Kidney (tissue), 14 donors: ENCODE data around the gene SYT1. TPM values are rescaled to one million over a fixed set of nuclear protein-coding genes. Genes with fewer than 3 reads are reported as not detected.
A peak's percentile ranks its signal among the peaks of the same experiment; 100 is the strongest.

Source experiments
- DNase-seq, 5 donors: peaks; one replicate each; pipeline ENCODE4 v3.0.0-alpha.2; 2013 to 2020
- FAIRE-seq: peaks from 2 replicates; lab custom pipeline; 2012; peaks lifted over from hg19 to GRCh38; lab: Jason Lieb, UNC
- H3K27ac ChIP-seq, 2 donors: one replicate each; pipeline ENCODE4 v1.7.0; 2013; ENCODE audit warnings: low read depth in 2 of 2, low read length in 2 of 2, inconsistent platforms in 1 of 2
- H3K27me3 ChIP-seq: one replicate; pipeline ENCODE4 v1.7.1; 2013; ENCODE audit warnings: low read length, inconsistent platforms; ENCODE audit not compliant: control insufficient read depth, insufficient read depth
- H3K36me3 ChIP-seq, 3 donors: one replicate each; pipeline versions ENCODE4 v1.7.0 to v1.7.1; 2013; ENCODE audit warnings: low read length in 3 of 3, control low read depth in 1 of 3, inconsistent platforms in 1 of 3; ENCODE audit not compliant: insufficient read depth in 3 of 3, control insufficient read depth in 2 of 3
- H3K4me1 ChIP-seq, 3 donors: one replicate each; pipeline versions ENCODE4 v1.7.0 to v1.7.1; 2013; ENCODE audit warnings: low read length in 3 of 3, inconsistent platforms in 1 of 3, low read depth in 1 of 3; ENCODE audit not compliant: control insufficient read depth in 2 of 3, insufficient read depth in 2 of 3
- H3K4me3 ChIP-seq, 3 donors: one replicate each; pipeline versions ENCODE4 v1.7.0 to v1.8.1; 2013; ENCODE audit warnings: low read length in 3 of 3, control low read depth in 1 of 3, inconsistent platforms in 1 of 3
- H3K9ac ChIP-seq, 3 donors: one replicate each; pipeline versions ENCODE4 v1.7.0 to v1.7.1; 2013; ENCODE audit warnings: low read length in 3 of 3, control low read depth in 1 of 3, inconsistent platforms in 1 of 3
- H3K9me3 ChIP-seq, 3 donors: one replicate each; pipeline versions ENCODE4 v1.7.0 to v1.7.1; 2013; ENCODE audit warnings: low read length in 3 of 3, control low read depth in 1 of 3, inconsistent platforms in 1 of 3; ENCODE audit not compliant: control insufficient read depth in 2 of 3, insufficient read depth in 1 of 3
- intact Hi-C: fragments of 100-400 bp; cut with DNase I; formaldehyde crosslinking; loops from one replicate; pipeline ENCODE4 v1.11.1; 2022
- polyA plus RNA-seq: library from polyadenylated mRNA; stranded (reverse); fragments of 350-450 nt; fragmentation: Illumina TruSeq; extraction: RNeasy Lipid Tissue Mini Kit (QIAGEN cat#74804); gene quantifications from one replicate; pipeline ENCODE4 v1.2.3, GENCODE V29; 2014; ENCODE audit warnings: low read depth, low replicate concordance; ENCODE audit not compliant: insufficient read depth
- total RNA-seq: library from RNA; stranded (reverse); fragmentation: NEBNext Ultra II Directional; extraction: Animal tissue kit (Norgen Biotek cat#: 25700); gene quantifications from one replicate; pipeline ENCODE4 v1.2.1, GENCODE V29; 2021
- TF ChIP-seq, protein P1 (sequence below): IDR thresholded peaks from 3 replicates; pipeline ENCODE4 v1.5.1; 2012; ENCODE audit warnings: mild to moderate bottlenecking, moderate library complexity, borderline replicate concordance; ENCODE audit not compliant: insufficient read depth; ENCODE audit errors: extremely low read depth
- donor health status: control.
- donor health status: control.
- donor health status: control.
- donor health status: control.
- donor health status: control.
- donor health status: DM: yes; HTN: yes; CAD: no.
- donor health status: Normal renal cell carcinoma (clear cell type).

Gene SYT1
- total and polyA plus RNA-seq, 2 donors from 2014 or later, result 0.69 to 1.2 TPM

- Histone ChIP-seq H3K27me3 (no peaks in the 10 kb centered on the region), H3K27ac (no peak overlapping the region), H3K4me1 (no peaks in the 10 kb centered on the region), H3K9me3 (no peaks in the 10 kb centered on the region), H3K36me3 (no peaks in the 10 kb centered on the region), H3K9ac (no peak overlapping the region), H3K4me3 (no peak overlapping the region)
- TF ChIP-seq, protein P1, sequence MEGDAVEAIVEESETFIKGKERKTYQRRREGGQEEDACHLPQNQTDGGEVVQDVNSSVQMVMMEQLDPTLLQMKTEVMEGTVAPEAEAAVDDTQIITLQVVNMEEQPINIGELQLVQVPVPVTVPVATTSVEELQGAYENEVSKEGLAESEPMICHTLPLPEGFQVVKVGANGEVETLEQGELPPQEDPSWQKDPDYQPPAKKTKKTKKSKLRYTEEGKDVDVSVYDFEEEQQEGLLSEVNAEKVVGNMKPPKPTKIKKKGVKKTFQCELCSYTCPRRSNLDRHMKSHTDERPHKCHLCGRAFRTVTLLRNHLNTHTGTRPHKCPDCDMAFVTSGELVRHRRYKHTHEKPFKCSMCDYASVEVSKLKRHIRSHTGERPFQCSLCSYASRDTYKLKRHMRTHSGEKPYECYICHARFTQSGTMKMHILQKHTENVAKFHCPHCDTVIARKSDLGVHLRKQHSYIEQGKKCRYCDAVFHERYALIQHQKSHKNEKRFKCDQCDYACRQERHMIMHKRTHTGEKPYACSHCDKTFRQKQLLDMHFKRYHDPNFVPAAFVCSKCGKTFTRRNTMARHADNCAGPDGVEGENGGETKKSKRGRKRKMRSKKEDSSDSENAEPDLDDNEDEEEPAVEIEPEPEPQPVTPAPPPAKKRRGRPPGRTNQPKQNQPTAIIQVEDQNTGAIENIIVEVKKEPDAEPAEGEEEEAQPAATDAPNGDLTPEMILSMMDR, result no peak
- intact Hi-C loops, result no loop called here
- DNase-seq, result no peak
- FAIRE-seq, result no peak
Observed at GRCh38 chr12:79012636-79013035, 148.1 kb downstream of the SYT1 start.

- FAIRE-seq, result no peak
- TF ChIP-seq, protein P1, result no peak
Observed at GRCh38 chr12:79016181-79016580, 151.6 kb downstream of the SYT1 start.

DNA sequence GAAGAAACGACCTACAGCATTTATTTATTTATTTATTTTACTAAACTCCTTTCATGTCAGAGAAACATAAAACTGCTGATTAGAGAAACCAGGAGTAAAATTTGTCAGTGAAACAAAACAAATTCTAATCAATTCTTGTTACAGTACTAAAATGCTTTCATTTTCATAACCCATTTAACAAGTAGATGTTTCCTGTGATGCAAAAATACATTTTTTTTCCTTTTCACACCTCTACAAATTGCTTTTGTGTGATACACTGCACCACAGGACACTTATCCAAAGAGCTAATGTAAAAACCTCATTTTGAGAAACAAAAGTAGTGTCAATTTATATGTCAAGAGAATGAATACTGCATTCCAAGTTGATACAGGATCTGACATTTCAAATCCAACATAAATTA is 155.1 kb downstream of the SYT1 start:
- Histone ChIP-seq H3K4me3 (no peak overlapping the region), H3K4me1 (no peaks in the 10 kb centered on the region), H3K9me3 (no peaks in the 10 kb centered on the region), H3K9ac (no peak overlapping the region), H3K27me3 (no peaks in the 10 kb centered on the region), H3K36me3 (no peaks in the 10 kb centered on the region), H3K27ac (no peak overlapping the region)
- FAIRE-seq, result no peak
- DNase-seq, result no peak
- TF ChIP-seq, protein P1, result no peak
- intact Hi-C loops, result no loop called here

More at GRCh38 chr12:79016181-79016580, 151.6 kb downstream of the SYT1 start:
- no peaks in the 10 kb centered on the region for H3K4me1 ChIP-seq
- no peaks in the 10 kb centered on the region for H3K9me3 ChIP-seq
- intact Hi-C loops, result no loop called here
- no peaks in the 10 kb centered on the region for H3K36me3 ChIP-seq
- no peaks in the 10 kb centered on the region for H3K27me3 ChIP-seq
- H3K4me3 ChIP-seq, result no peak overlapping the region
- H3K9ac ChIP-seq, result no peak overlapping the region
- peak in 2 of 5 donors; percentile 36 to 69 for DNase-seq
- H3K27ac ChIP-seq, result no peak overlapping the region

DNA sequence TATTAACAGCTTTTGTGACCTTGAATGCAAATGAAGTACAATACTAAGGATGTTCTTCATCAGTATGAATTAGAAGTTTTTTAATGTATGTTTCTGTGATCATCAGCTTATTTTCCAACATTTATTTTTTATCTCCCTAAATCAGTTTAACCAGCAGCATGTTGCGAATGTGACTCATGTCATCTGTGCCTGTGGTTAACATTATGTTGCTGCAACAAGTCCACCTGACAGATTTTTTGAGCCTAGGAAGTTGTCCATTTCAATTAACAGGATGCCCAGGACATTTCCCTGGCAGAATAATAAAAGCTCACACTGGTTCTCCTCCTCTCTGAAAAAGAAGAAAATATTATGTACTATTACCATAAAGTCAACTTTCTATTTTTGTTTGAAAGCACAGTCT is 155.5 kb downstream of the SYT1 start:
- TF ChIP-seq, protein P1, result no peak
- no peaks in the 10 kb centered on the region for H3K36me3 ChIP-seq
- H3K27ac ChIP-seq, result no peak overlapping the region
- no peak for DNase-seq
- no peak for FAIRE-seq
- intact Hi-C loops, result no loop called here
- H3K9me3 ChIP-seq, result no peaks in the 10 kb centered on the region
- no peaks in the 10 kb centered on the region for H3K27me3 ChIP-seq
- H3K9ac ChIP-seq, result no peak overlapping the region
- no peak overlapping the region for H3K4me3 ChIP-seq
- H3K4me1 ChIP-seq, result no peaks in the 10 kb centered on the region
